Renal cortex interstitium (tissue), 11 donors: ENCODE results near the gene ITSN1. TPM values are rescaled to one million over a fixed set of nuclear protein-coding genes. Genes with fewer than 3 reads are reported as not detected.
"Not testable (repeated sequence)": the region's sequence is repeated elsewhere in the genome, so short reads cannot be mapped to it uniquely, and the experiment has no call there.

Experiments used
- DNase-seq, 11 donors: peaks; one replicate each; pipeline ENCODE4 v3.0.0-alpha.2; 2013; ENCODE audit warnings: low read depth in 9 of 11, low spot score in 4 of 11; ENCODE audit errors: extremely low read depth in 1 of 11
- polyA plus RNA-seq, 3 donors: library from polyadenylated mRNA; unstranded; fragments of 120-200 nt; gene quantifications; one replicate each; pipeline ENCODE4 v1.2.1, GENCODE V29; 2013; ENCODE audit not compliant: insufficient read length in 3 of 3

The ITSN1 gene
- polyA plus RNA-seq, 3 donors, result 42.9 to 52.1 (median 47.9) TPM

- DNase-seq, result no peak
Observed at GRCh38 chr21:33917421-33917820, 275.1 kb downstream of the ITSN1 start.

GRCh38 chr21:33924079-33924765 is 281.9 kb downstream of the ITSN1 start:
- peak in 9 of 11 donors; percentile 72 to 89 (median 79) for DNase-seq

- DNase-seq, result no peak
Observed at GRCh38 chr21:33924766-33925100, 282.4 kb downstream of the ITSN1 start.

GRCh38 chr21:33926248-33926647 is 283.9 kb downstream of the ITSN1 start:
- not testable (repeated sequence) for DNase-seq

GRCh38 chr21:33931052-33931798 is 288.9 kb downstream of the ITSN1 start:
- not testable (repeated sequence) for DNase-seq

GRCh38 chr21:33931799-33932390 is 289.6 kb downstream of the ITSN1 start:
- DNase-seq, result no peak

GRCh38 chr21:33932731-33933130 is 290.4 kb downstream of the ITSN1 start:
- no peak for DNase-seq

GRCh38 chr21:33936301-33937038 is 294.2 kb downstream of the ITSN1 start:
- DNase-seq, result no peak

GRCh38 chr21:33937146-33937545 is 294.8 kb downstream of the ITSN1 start:
- no peak for DNase-seq

- DNase-seq, result no peak
Observed at GRCh38 chr21:33937931-33938339, 295.6 kb downstream of the ITSN1 start.

- no peak for DNase-seq
Observed at GRCh38 chr21:33938381-33938780, 296.1 kb downstream of the ITSN1 start.

GRCh38 chr21:33939226-33939625 is 296.9 kb downstream of the ITSN1 start:
- no peak for DNase-seq

- no peak for DNase-seq
Observed at GRCh38 chr21:33940164-33940880, 298.0 kb downstream of the ITSN1 start.

- no peak for DNase-seq
Observed at GRCh38 chr21:33940881-33941245, 298.6 kb downstream of the ITSN1 start.

- no peak for DNase-seq
Observed at GRCh38 chr21:33942426-33942825, 300.1 kb downstream of the ITSN1 start.

GRCh38 chr21:33943293-33943692 is 301.0 kb downstream of the ITSN1 start:
- no peak for DNase-seq

- no peak for DNase-seq
Observed at GRCh38 chr21:33944185-33944763, 302.0 kb downstream of the ITSN1 start.

GRCh38 chr21:33945652-33946270 is 303.5 kb downstream of the ITSN1 start:
- DNase-seq, result no peak
